GM12865 (cell line): ENCODE data around the gene APEX1.

Experiments used
- DNase-seq: peaks from one replicate; pipeline ENCODE4 v3.0.0; 2010; ENCODE audit warnings: low read depth
- H3K4me3 ChIP-seq: 2 replicates; pipeline ENCODE4 v1.5.1; 2011; ENCODE audit warnings: mild to moderate bottlenecking, low read depth, low read length, control low read depth
- TF ChIP-seq, protein P1 (sequence below): IDR thresholded peaks from 2 replicates; pipeline ENCODE4 v1.5.1; 2011; ENCODE audit warnings: low read length, control low read depth, low read depth, inconsistent platforms; ENCODE audit not compliant: insufficient read depth; ENCODE audit errors: missing control alignments

APEX1 gene

DNA sequence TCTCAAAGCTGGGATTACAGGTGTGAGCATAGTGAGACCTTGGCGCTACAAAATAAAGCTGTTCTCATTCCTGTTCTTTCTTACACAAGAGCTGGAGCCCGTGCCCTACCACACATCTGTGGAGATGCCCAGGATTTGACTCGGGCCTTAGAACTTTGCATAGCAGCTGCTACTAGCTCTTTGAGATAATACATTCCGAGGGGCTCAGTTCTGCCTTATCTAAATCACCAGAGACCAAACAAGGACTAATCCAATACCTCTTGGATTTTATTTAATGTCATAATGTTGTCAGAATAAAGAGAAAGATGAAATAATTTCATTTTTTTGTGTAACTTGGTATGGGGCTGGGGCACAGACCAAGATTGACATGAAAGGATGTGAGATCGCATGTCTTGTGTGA is 21.8 kb downstream of the APEX1 start:
- no peak overlapping the region for H3K4me3 ChIP-seq
- DNase-seq = no peak
- TF ChIP-seq, protein P1, sequence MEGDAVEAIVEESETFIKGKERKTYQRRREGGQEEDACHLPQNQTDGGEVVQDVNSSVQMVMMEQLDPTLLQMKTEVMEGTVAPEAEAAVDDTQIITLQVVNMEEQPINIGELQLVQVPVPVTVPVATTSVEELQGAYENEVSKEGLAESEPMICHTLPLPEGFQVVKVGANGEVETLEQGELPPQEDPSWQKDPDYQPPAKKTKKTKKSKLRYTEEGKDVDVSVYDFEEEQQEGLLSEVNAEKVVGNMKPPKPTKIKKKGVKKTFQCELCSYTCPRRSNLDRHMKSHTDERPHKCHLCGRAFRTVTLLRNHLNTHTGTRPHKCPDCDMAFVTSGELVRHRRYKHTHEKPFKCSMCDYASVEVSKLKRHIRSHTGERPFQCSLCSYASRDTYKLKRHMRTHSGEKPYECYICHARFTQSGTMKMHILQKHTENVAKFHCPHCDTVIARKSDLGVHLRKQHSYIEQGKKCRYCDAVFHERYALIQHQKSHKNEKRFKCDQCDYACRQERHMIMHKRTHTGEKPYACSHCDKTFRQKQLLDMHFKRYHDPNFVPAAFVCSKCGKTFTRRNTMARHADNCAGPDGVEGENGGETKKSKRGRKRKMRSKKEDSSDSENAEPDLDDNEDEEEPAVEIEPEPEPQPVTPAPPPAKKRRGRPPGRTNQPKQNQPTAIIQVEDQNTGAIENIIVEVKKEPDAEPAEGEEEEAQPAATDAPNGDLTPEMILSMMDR = no peak

DNA sequence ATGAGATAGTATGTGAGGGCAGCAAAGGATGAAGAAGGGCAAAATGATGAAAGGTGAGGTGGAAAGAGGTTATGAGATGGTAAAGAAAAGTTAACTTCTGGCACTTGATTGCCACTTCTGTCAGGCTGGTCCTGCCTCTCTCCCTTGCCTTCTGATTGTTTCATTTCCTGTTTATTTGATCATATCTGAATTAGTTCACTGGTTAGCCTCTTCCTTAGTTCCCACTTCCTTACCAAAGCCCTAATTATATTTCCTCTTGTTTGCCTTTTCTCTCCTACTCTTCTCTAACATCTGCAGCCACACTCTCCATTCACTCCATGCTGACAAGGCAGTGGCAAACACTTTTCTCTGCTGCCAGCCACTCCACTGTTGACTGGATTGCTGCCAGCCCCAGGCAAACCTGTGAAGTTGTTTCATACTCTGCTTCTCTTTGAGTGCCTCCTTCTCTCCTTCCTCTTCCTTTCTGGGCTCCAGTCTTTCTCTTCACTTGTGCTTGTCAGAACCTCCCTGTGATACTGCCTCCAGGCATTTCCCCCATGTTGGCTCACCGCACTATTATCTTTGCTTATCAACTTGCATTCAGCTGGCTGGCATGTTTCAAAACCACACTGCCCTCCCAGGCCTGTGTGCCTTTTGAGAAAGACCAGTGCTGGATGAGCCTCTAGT is 22.3 kb downstream of the APEX1 start:
- no peak for DNase-seq
- TF ChIP-seq, protein P1 = no peak
- H3K4me3 ChIP-seq = no peak overlapping the region

DNA sequence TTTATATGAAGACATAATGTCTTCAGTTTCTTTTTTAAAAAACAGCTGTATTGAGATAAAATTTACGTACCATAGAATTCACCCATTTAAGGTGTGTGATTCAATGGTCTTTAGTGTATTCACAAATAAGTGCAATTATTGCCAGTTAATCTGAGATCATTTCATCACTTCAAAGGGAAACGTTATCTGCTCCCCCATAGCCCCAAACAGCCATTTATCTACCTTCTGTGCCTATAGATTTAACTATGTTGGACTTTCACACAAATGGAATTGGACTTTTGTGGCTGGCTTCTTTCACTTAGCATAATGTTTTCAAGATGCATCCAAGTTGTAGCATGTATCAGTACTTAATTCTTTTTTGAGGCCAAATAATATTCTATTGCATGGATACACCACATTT is 23.9 kb downstream of the APEX1 start:
- TF ChIP-seq, protein P1 = no peak
- no peak overlapping the region for H3K4me3 ChIP-seq
- no peak for DNase-seq

DNA sequence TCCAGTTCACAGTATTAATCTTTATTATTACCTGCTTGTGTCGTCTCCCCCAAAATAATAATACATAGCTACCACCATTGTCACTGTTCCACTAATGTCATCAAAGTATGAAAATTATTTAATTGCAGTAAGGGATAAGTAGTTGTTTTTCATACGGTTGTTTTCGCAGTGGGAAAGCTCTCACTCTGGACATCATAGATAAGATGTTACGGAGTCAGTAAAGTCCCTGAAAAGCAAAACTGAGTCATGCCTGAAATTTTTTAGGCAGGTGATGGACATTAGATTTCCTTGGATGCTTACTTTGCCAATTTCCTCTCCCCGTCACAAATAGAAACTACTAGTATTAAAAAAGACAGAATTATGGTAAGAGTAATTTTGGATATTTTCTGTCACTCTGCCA is 27.4 kb downstream of the APEX1 start:
- TF ChIP-seq, protein P1 = no peak
- DNase-seq = no peak
- H3K4me3 ChIP-seq = no peak overlapping the region

DNA sequence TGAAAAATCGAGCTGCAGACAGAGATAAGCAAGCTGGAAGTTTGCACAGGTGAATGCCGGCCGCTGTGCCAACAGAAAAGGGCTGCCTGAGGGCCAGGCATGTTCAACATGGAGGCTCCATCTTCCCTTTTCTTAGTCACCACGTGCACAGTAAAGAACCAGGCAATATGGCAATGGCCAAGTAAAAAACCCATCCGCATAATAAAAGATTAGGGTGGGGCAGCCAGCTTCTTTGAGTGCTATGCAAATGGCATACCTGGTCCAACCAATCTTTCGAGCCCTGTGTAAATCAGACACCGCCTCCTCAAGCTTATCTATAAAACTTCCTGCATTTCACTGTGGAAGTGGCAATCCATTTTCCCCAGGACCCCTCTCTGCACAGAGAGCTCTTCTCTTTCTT is 30.9 kb downstream of the APEX1 start:
- TF ChIP-seq, protein P1 = no peak
- no peak overlapping the region for H3K4me3 ChIP-seq
- DNase-seq = no peak

DNA sequence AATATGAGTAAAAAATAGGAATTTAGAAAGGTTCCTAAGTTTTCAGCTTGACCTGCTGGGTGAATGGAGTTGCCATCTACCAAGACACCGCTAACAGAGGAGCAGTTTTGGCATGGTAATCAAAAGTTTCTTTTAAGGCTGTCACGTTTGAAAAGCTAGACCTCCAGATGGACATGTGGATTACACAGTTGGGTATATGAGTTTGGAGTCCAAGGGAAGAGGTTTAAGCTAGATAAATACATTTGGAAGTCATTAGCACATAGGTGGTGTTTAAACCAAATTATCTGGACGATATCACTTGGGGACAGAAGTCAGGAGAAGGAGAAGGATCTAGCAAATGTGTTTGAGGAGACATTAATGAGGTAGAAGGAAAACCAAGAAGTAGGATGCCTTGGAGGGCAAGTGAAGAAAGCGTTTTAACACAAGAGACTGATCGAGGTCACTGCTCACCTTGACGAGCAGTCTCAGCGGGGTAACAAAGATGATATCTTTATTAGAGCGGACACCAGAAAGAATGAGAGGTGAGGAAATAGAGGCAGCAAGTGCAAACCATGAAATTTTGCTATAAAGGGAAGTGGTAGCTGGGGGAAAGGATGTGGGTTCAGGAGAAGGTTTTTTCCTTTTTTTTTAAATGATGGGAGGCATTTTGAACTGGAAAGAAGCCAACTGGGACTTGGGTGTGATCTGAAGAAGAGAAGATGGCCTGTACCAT is 31.8 kb downstream of the APEX1 start:
- H3K4me3 ChIP-seq = no peak overlapping the region
- DNase-seq = no peak
- TF ChIP-seq, protein P1 = no peak

DNA sequence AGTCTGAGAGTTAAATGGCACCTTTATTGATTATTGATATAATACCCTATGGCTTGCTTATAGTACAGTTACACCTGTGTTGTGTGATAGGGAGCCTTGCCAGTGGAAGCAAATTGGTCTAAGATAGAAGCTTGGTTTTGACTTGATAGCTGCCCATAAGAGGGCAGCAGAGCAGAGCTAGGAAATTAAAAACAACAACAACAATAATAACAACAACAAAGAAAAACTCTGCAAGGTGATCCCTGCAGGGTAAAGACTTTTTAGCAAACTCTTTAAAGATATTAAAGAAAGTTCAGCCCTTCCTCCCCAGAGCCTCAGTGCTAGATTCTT is 32.3 kb downstream of the APEX1 start:
- no peak overlapping the region for H3K4me3 ChIP-seq
- TF ChIP-seq, protein P1 = peak; percentile 15
- DNase-seq = no peak
